Endothelial cell of umbilical vein (primary cell): Measurements from ENCODE around the gene KLHL30. TPM values are rescaled to one million over a fixed set of nuclear protein-coding genes. Genes with fewer than 3 reads are reported as not detected.

Experiments
- BruUV-seq: library from RNA; stranded (reverse); fragments of 400-500 nt; replicated peaks from 2 replicates; lab custom pipeline; 2021; lab: Mats Ljungman, UMichigan
- CTCF ChIA-PET: fragments of 300-600, 350-600 bp; sonication (Branson Sonifier 250); formaldehyde crosslinking; loops from one replicate; lab custom pipeline; 2021; ENCODE audit warnings: antibody characterized with exemption, inconsistent platforms; lab: Charles Lee
- POLR2A ChIA-PET: fragments of 300-600, 350-600 bp; sonication (Branson Sonifier 250); formaldehyde crosslinking; loops from one replicate; lab custom pipeline; 2021; ENCODE audit warnings: antibody characterized with exemption, inconsistent platforms; lab: Charles Lee
- DNase-seq: peaks from one replicate; pipeline ENCODE4 v3.0.0-alpha.2; 2011; ENCODE audit warnings: low read depth, low spot score
- FAIRE-seq: peaks from 2 replicates; lab custom pipeline; 2011; peaks lifted over from hg19 to GRCh38; lab: Jason Lieb, UNC
- H2AFZ ChIP-seq: 2 replicates; pipeline ENCODE4 v1.6.0; 2012; ENCODE audit warnings: low read depth, low read length, control low read depth, inconsistent platforms
- H3K27ac ChIP-seq: 2 replicates; pipeline ENCODE4 v1.5.1; 2011; ENCODE audit warnings: low read depth, mild to moderate bottlenecking, control low read depth, low read length, moderate library complexity; ENCODE audit not compliant: insufficient read depth
- H3K27me3 ChIP-seq, 2 experiments: 2 replicates each; pipeline versions ENCODE4 v1.6.0 to v1.6.1; 2011; ENCODE audit warnings: low read length in 2 of 2, mixed read lengths in 1 of 2; ENCODE audit not compliant: control insufficient read depth in 2 of 2, insufficient read depth in 2 of 2
- H3K36me3 ChIP-seq, 2 experiments: 2 replicates in 1 of 2; 3 replicates in 1 of 2; pipeline ENCODE4 v1.5.1; 2011; ENCODE audit warnings: low read length in 2 of 2, mild to moderate bottlenecking in 1 of 2, moderate library complexity in 1 of 2; ENCODE audit not compliant: control insufficient read depth in 2 of 2, insufficient read depth in 2 of 2; ENCODE audit errors: extremely low read depth in 1 of 2
- H3K4me1 ChIP-seq: 3 replicates; pipeline ENCODE4 v1.5.1; 2011; ENCODE audit warnings: mild to moderate bottlenecking, low read length; ENCODE audit not compliant: control insufficient read depth, insufficient read depth; ENCODE audit errors: extremely low read depth
- H3K4me2 ChIP-seq: 2 replicates; pipeline ENCODE4 v1.6.1; 2011; ENCODE audit warnings: low read length, control low read depth, mixed read lengths; ENCODE audit not compliant: insufficient read depth
- H3K4me3 ChIP-seq, 3 experiments: fragments of 200-600 bp in 1 of 3; sonication (generic), shearing (Covaris generic) in 1 of 3; replicated peaks in 1 of 3; 2 replicates each; pipeline ENCODE4 v1.5.1; 2011 to 2016; ENCODE audit warnings: control low read depth in 3 of 3, low read length in 3 of 3, mild to moderate bottlenecking in 2 of 3, inconsistent platforms in 1 of 3, low read depth in 1 of 3, moderate library complexity in 1 of 3; ENCODE audit not compliant: insufficient read depth in 1 of 3
- H3K79me2 ChIP-seq: 2 replicates; pipeline ENCODE4 v1.6.0; 2012; ENCODE audit warnings: low read length, inconsistent platforms; ENCODE audit not compliant: control insufficient read depth, insufficient read depth
- H3K9ac ChIP-seq: replicated peaks from 2 replicates; pipeline ENCODE3; 2011; ENCODE audit warnings: low read length, control low read depth; ENCODE audit not compliant: insufficient read depth; ENCODE audit errors: extremely low read depth
- H3K9me1 ChIP-seq: replicated peaks from 3 replicates; pipeline ENCODE4 v1.6.0; 2011; ENCODE audit warnings: mild to moderate bottlenecking, low read length; ENCODE audit not compliant: control insufficient read depth, insufficient read depth; ENCODE audit errors: extremely low read depth
- H3K9me3 ChIP-seq: replicated peaks from 2 replicates; pipeline ENCODE4 v1.5.1; 2012; ENCODE audit warnings: low read length, inconsistent platforms; ENCODE audit not compliant: control insufficient read depth, insufficient read depth
- H4K20me1 ChIP-seq: replicated peaks from 2 replicates; pipeline ENCODE3; 2011; ENCODE audit warnings: mild to moderate bottlenecking, low read length; ENCODE audit not compliant: control insufficient read depth, insufficient read depth; ENCODE audit errors: extremely low read depth
- EZH2 ChIP-seq: IDR thresholded peaks from 2 replicates; pipeline ENCODE4 v1.6.1; 2012; ENCODE audit warnings: borderline replicate concordance, low read depth, mild to moderate bottlenecking, moderate library complexity, low read length, inconsistent platforms; ENCODE audit not compliant: severe bottlenecking
- FOS ChIP-seq: IDR thresholded peaks from 2 replicates; pipeline ENCODE4 v1.6.1; 2011; ENCODE audit warnings: mild to moderate bottlenecking, low read length, moderate library complexity, borderline replicate concordance; ENCODE audit not compliant: insufficient read depth
- GATA2 ChIP-seq: IDR thresholded peaks from 2 replicates; pipeline ENCODE4 v1.7.0; 2011; ENCODE audit warnings: low read depth, mild to moderate bottlenecking, moderate library complexity, mixed read lengths, low read length; ENCODE audit not compliant: insufficient read length, insufficient read depth
- JUN ChIP-seq: IDR thresholded peaks from 2 replicates; pipeline ENCODE4 v1.6.1; 2011; ENCODE audit warnings: borderline replicate concordance, low read depth; ENCODE audit not compliant: insufficient read length, insufficient read depth
- MAX ChIP-seq: IDR thresholded peaks from 2 replicates; pipeline ENCODE4 v1.6.1; 2011; ENCODE audit not compliant: insufficient read depth, insufficient read length
- MYC ChIP-seq: IDR thresholded peaks from one replicate; pipeline ENCODE4 v1.6.1; 2011; ENCODE audit warnings: mild to moderate bottlenecking, low read depth, low read length
- POLR2A ChIP-seq: IDR thresholded peaks from 2 replicates; pipeline ENCODE4 v1.6.1; 2012; ENCODE audit warnings: low read depth, mild to moderate bottlenecking, control low read depth, low read length
- POLR2AphosphoS5 ChIP-seq: IDR thresholded peaks from 2 replicates; pipeline ENCODE4 v1.6.1; 2012; ENCODE audit warnings: low read depth, mild to moderate bottlenecking, control low read depth, low read length, moderate library complexity; ENCODE audit not compliant: insufficient read depth
- dilution Hi-C: fragments of 300-500 bp; cut with MboI; formaldehyde crosslinking; loops from one replicate; pipeline ENCODE4 v1.15.0; 2019; ENCODE audit warnings: low sequenced_read_pairs; ENCODE audit not compliant: extremely low pct_ligation_motif_present
- intact Hi-C: fragments of 100-400 bp; cut with micrococcal nuclease; formaldehyde crosslinking; loops from one replicate; pipeline ENCODE4 v1.10.0; 2022
- polyA plus RNA-seq, 4 experiments: library from polyadenylated mRNA; depleted of rRNA in 3 of 4; stranded (reverse) in 3 of 4; unstranded in 1 of 4; fragments of >200 nt; gene quantifications; 2 replicates each; pipeline versions ENCODE4 v1.2.1 to v1.2.3, GENCODE V29; 2011 to 2012; ENCODE audit warnings: missing spikeins in 1 of 4
- total RNA-seq: library from RNA; stranded (reverse); gene quantifications from 2 replicates; pipeline ENCODE4 v1.2.3, GENCODE V29; 2021
- TF ChIP-seq, protein P1 (sequence below), 2 donors: IDR thresholded peaks; 1 replicate in 1 of 2; 2 replicates in 1 of 2; pipeline ENCODE4 v1.5.1; 2011; ENCODE audit warnings: low read length in 2 of 2, mild to moderate bottlenecking in 2 of 2, moderate library complexity in 2 of 2, control low read depth in 1 of 2, inconsistent platforms in 1 of 2, low read depth in 1 of 2; ENCODE audit not compliant: insufficient read depth in 1 of 2; ENCODE audit errors: extremely low read depth in 1 of 2

The KLHL30 gene
- total and polyA plus RNA-seq, 2 donors (not counting 3 experiments of a cell fraction or from before 2014, with no cell fraction given): not detected

DNA sequence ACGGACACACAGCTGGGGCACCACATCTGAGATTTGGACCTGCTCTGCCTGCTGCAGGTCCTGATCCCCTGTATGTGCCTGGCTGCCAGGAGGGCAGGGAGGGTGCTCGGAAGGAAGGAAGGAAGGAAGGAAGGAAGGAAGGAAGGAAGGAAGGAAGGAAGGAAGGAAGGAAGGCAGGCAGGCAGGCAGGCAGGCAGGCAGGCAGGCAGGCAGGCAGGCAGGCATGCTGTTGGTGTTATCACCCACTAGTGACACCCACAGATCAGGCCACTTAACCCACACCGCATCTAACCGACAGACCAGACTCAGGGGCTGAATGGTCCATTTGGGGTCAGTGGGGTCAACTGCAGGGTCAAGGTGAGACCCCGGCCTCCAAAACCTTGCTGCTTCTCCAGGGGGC lies 5.8 kb downstream of the KLHL30 start:
- ChIA-PET CTCF (no interaction called here), POLR2A (no interaction called here)
- Histone ChIP-seq H3K27ac (no peak overlapping the region), H3K9me1 (no peaks in the 10 kb centered on the region), H3K27me3 (no peaks in the 10 kb centered on the region), H3K79me2 (no peaks in the 10 kb centered on the region), H3K4me2 (no peak overlapping the region), H3K4me3 (no peak overlapping the region), H3K9ac (no peak overlapping the region), H3K36me3 (no peaks in the 10 kb centered on the region), H3K9me3 (no peaks in the 10 kb centered on the region), H2AFZ (no peak overlapping the region), H3K4me1 (no peaks in the 10 kb centered on the region), H4K20me1 (no peaks in the 10 kb centered on the region)
- dilution Hi-C loops: no loop called here
- no TSS peak for BruUV-seq
- intact Hi-C loops: no loop called here
- FAIRE-seq: no peak
- TF ChIP-seq POLR2A: no peak
- TF ChIP-seq GATA2: no peak
- TF ChIP-seq POLR2AphosphoS5: no peak
- TF ChIP-seq MAX: no peak
- no peak for TF ChIP-seq JUN
- no peak for TF ChIP-seq EZH2
- TF ChIP-seq, protein P1, sequence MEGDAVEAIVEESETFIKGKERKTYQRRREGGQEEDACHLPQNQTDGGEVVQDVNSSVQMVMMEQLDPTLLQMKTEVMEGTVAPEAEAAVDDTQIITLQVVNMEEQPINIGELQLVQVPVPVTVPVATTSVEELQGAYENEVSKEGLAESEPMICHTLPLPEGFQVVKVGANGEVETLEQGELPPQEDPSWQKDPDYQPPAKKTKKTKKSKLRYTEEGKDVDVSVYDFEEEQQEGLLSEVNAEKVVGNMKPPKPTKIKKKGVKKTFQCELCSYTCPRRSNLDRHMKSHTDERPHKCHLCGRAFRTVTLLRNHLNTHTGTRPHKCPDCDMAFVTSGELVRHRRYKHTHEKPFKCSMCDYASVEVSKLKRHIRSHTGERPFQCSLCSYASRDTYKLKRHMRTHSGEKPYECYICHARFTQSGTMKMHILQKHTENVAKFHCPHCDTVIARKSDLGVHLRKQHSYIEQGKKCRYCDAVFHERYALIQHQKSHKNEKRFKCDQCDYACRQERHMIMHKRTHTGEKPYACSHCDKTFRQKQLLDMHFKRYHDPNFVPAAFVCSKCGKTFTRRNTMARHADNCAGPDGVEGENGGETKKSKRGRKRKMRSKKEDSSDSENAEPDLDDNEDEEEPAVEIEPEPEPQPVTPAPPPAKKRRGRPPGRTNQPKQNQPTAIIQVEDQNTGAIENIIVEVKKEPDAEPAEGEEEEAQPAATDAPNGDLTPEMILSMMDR (IDR thresholded peaks at IDR 0.05; ENCODE audit: extremely low read depth in 1 of 2, insufficient read depth in 1 of 2, low read depth in 1 of 2, low read length in 2 of 2): no peak
- no peak for TF ChIP-seq MYC
- no peak for TF ChIP-seq FOS
- DNase-seq: no peak
